IMR-90 (cell line): ENCODE results near the gene WDR27. TPM values are rescaled to one million over a fixed set of nuclear protein-coding genes. Genes with fewer than 3 reads are reported as not detected.
A peak's percentile ranks its signal among the peaks of the same experiment; 100 is the strongest.

ENCODE experiments used
- ATAC-seq: fragments of 200-7000 bp; cut with Tn5 transposase; 2 replicates; pipeline ENCODE4 v1.9.1; 2020; ENCODE audit warnings: low read depth, mild to moderate bottlenecking, moderate library complexity
- BruUV-seq: library from RNA; stranded (reverse); fragments of 400-500 nt; replicated peaks from 2 replicates; lab custom pipeline; 2021; lab: Mats Ljungman, UMichigan
- CTCF ChIA-PET: fragments of 300-600 bp; formaldehyde crosslinking; extraction: SDS; loops from one replicate; lab custom pipeline; 2021; ENCODE audit warnings: antibody characterized with exemption; lab: Yijun Ruan, JAX
- POLR2A ChIA-PET: fragments of 300-600 bp; sonication (Branson Sonifier 250); formaldehyde crosslinking; loops from one replicate; lab custom pipeline; 2022; ENCODE audit warnings: antibody characterized with exemption; ENCODE audit not compliant: unreplicated experiment; lab: Charles Lee
- DNase-seq: peaks from one replicate; pipeline ENCODE4 v3.0.0; 2013
- H2AFZ ChIP-seq: replicated peaks from 2 replicates; pipeline ENCODE3; 2013; ENCODE audit warnings: low read length, mild to moderate bottlenecking; ENCODE audit not compliant: poor library complexity
- H2AK5ac ChIP-seq: 2 replicates; pipeline ENCODE4 v1.6.1; 2013; ENCODE audit warnings: low read depth, low read length, inconsistent platforms
- H2AK9ac ChIP-seq: replicated peaks from 2 replicates; pipeline ENCODE3; 2013; ENCODE audit warnings: mild to moderate bottlenecking, low read depth, low read length, moderate library complexity; ENCODE audit not compliant: poor library complexity
- H2BK120ac ChIP-seq: 2 replicates; pipeline ENCODE4 v1.6.1; 2013; ENCODE audit warnings: low read depth, low read length, inconsistent platforms
- H2BK15ac ChIP-seq: 3 replicates; pipeline ENCODE4 v1.6.1; 2013; ENCODE audit warnings: low read depth, low read length, inconsistent platforms
- H2BK20ac ChIP-seq: 2 replicates; pipeline ENCODE4 v1.6.1; 2013; ENCODE audit warnings: low read depth, mild to moderate bottlenecking, inconsistent platforms, low read length, moderate library complexity
- H2BK5ac ChIP-seq: 2 replicates; pipeline ENCODE4 v1.6.1; 2013; ENCODE audit warnings: mild to moderate bottlenecking, low read depth, low read length, inconsistent platforms; ENCODE audit not compliant: poor library complexity, severe bottlenecking
- H3K14ac ChIP-seq: replicated peaks from 2 replicates; pipeline ENCODE4 v1.6.1; 2013; ENCODE audit warnings: low read depth, low read length, inconsistent platforms
- H3K18ac ChIP-seq: 2 replicates; pipeline ENCODE4 v1.6.1; 2013; ENCODE audit warnings: low read depth, low read length, control low read depth
- H3K23ac ChIP-seq: 2 replicates; pipeline ENCODE4 v1.6.1; 2013; ENCODE audit warnings: low read depth, low read length, inconsistent platforms
- H3K27ac ChIP-seq: 2 replicates; pipeline ENCODE4 v1.5.1; 2013; ENCODE audit warnings: mild to moderate bottlenecking, control low read depth, low read length; ENCODE audit not compliant: insufficient read depth
- H3K27me3 ChIP-seq: 2 replicates; pipeline ENCODE4 v1.6.1; 2013; ENCODE audit warnings: low read length; ENCODE audit not compliant: control insufficient read depth, insufficient read depth
- H3K36me3 ChIP-seq: 2 replicates; pipeline ENCODE4 v1.6.1; 2013; ENCODE audit warnings: low read length, mixed read lengths; ENCODE audit not compliant: control insufficient read depth, insufficient read depth
- H3K4ac ChIP-seq: 2 replicates; pipeline ENCODE4 v1.6.1; 2013; ENCODE audit warnings: low read depth, low read length, inconsistent platforms
- H3K4me1 ChIP-seq: 2 replicates; pipeline ENCODE4 v1.6.1; 2013; ENCODE audit warnings: low read length, mixed read lengths; ENCODE audit not compliant: control insufficient read depth, insufficient read depth
- H3K4me2 ChIP-seq: 2 replicates; pipeline ENCODE4 v1.6.1; 2013; ENCODE audit warnings: low read depth, mild to moderate bottlenecking, control low read depth, low read length, moderate library complexity
- H3K4me3 ChIP-seq: 2 replicates; pipeline ENCODE4 v1.5.1; 2013; ENCODE audit warnings: low read depth, mild to moderate bottlenecking, control low read depth, low read length, moderate library complexity; ENCODE audit not compliant: insufficient read depth
- H3K56ac ChIP-seq: 2 replicates; pipeline ENCODE4 v1.6.1; 2013; ENCODE audit warnings: low read length, inconsistent platforms; ENCODE audit not compliant: insufficient read depth; ENCODE audit errors: extremely low read depth
- H3K79me1 ChIP-seq, 2 experiments: 2 replicates each; pipeline ENCODE4 v1.6.1; 2013; ENCODE audit warnings: low read length in 2 of 2, inconsistent platforms in 1 of 2, low read depth in 1 of 2
- H3K9ac ChIP-seq: 2 replicates; pipeline ENCODE4 v1.6.1; 2013; ENCODE audit warnings: low read depth, low read length, control low read depth
- H3K9me1 ChIP-seq: 2 replicates; pipeline ENCODE4 v1.6.1; 2013; ENCODE audit warnings: low read length, inconsistent platforms; ENCODE audit not compliant: insufficient read depth
- H3K9me3 ChIP-seq: 2 replicates; pipeline ENCODE4 v1.6.1; 2013; ENCODE audit warnings: low read length; ENCODE audit not compliant: control insufficient read depth, insufficient read depth
- H4K20me1 ChIP-seq: 2 replicates; pipeline ENCODE4 v1.6.1; 2013; ENCODE audit warnings: low read length, inconsistent platforms; ENCODE audit not compliant: insufficient read depth
- H4K5ac ChIP-seq: 2 replicates; pipeline ENCODE4 v1.6.1; 2013; ENCODE audit warnings: mild to moderate bottlenecking, low read depth, low read length, control low read depth
- H4K8ac ChIP-seq, 2 experiments: 2 replicates each; pipeline ENCODE4 v1.6.1; 2013; ENCODE audit warnings: low read depth in 2 of 2, low read length in 2 of 2, control low read depth in 1 of 2, inconsistent platforms in 1 of 2
- H4K91ac ChIP-seq: 2 replicates; pipeline ENCODE4 v1.6.1; 2013; ENCODE audit warnings: low read depth, low read length, inconsistent platforms; ENCODE audit not compliant: insufficient read depth
- BHLHE40 ChIP-seq: fragments of 150-350 bp; IDR thresholded peaks from 2 replicates; pipeline ENCODE4 v1.6.1; 2016; ENCODE audit warnings: mild to moderate bottlenecking, low read depth, low read length
- ELK1 ChIP-seq: fragments of 150-350 bp; IDR thresholded peaks from 2 replicates; pipeline ENCODE4 v1.6.1; 2016; ENCODE audit warnings: low read depth, mild to moderate bottlenecking, low read length, moderate library complexity, borderline replicate concordance
- FOS ChIP-seq: fragments of 150-350 bp; IDR thresholded peaks from 2 replicates; pipeline ENCODE4 v1.6.1; 2016; ENCODE audit warnings: low read depth, low read length
- MAFK ChIP-seq: IDR thresholded peaks from 2 replicates; pipeline ENCODE4 v1.6.1; 2012; ENCODE audit warnings: low read depth, low read length, improper control_type of control experiment
- RFX5 ChIP-seq: IDR thresholded peaks from 2 replicates; pipeline ENCODE4 v1.8.0; 2012; ENCODE audit warnings: low read depth, mild to moderate bottlenecking, low read length, moderate library complexity
- USF2 ChIP-seq: fragments of 150-350 bp; IDR thresholded peaks from 2 replicates; pipeline ENCODE4 v1.6.1; 2017; ENCODE audit warnings: mild to moderate bottlenecking, antibody characterized with exemption, low read length, low read depth
- WGBS, 2 experiments: methylation state at CpG; one replicate each; pipeline versions ENCODE4 v1.1.5 to v1.1.7; 2013; ENCODE audit warnings: missing lambda C conversion rate in 2 of 2; ENCODE audit not compliant: insufficient read length in 1 of 2; ENCODE audit errors: extremely low coverage in 2 of 2; 5-methylcytosine and 5-hydroxymethylcytosine counted together
- dilution Hi-C: fragments of 300-500 bp; cut with HindIII; formaldehyde crosslinking; loops from one replicate; pipeline ENCODE4 v1.14.3; 2018; ENCODE audit warnings: low sequenced_read_pairs; ENCODE audit not compliant: unreplicated experiment
- in situ Hi-C: fragments of 300-500 bp; cut with MboI; formaldehyde crosslinking; loops from 3 replicates; pipeline ENCODE4 v1.14.3; 2019; ENCODE audit warnings: low sequenced_read_pairs, inconsistent platforms, mixed read lengths
- intact Hi-C: fragments of 100-400 bp; cut with micrococcal nuclease; formaldehyde crosslinking; loops from 2 replicates; pipeline ENCODE4 v1.10.0; 2022
- polyA plus RNA-seq, 3 experiments: library from polyadenylated mRNA; depleted of rRNA; stranded (reverse); fragments of >200 nt; gene quantifications; 2 replicates each; pipeline ENCODE4 v1.2.3, GENCODE V29; 2012; ENCODE audit warnings: low replicate concordance in 1 of 3
- total RNA-seq: library from RNA; depleted of rRNA; stranded (reverse); fragments of >200 nt; gene quantifications from 2 replicates; pipeline ENCODE4 v1.2.3, GENCODE V29; 2012

The WDR27 gene
- total and polyA plus RNA-seq, 2 of the 4 experiments (the other 2 are of a cell fraction), result 7.0 to 18.5 TPM

GRCh38 chr6:169571123-169571962 is 130.5 kb downstream of the WDR27 start:
- no peak overlapping the region for H2AFZ ChIP-seq
- TF ChIP-seq FOS (peak; percentile 75), BHLHE40 (no peak), RFX5 (no peak), MAFK (peak; percentile 52), ELK1 (no peak), USF2 (no peak)
- H3K9ac ChIP-seq, result no peak overlapping the region
- H3K27me3 ChIP-seq, result no peaks in the 10 kb centered on the region
- no peak overlapping the region for H4K5ac ChIP-seq
- H2AK9ac ChIP-seq, result no peak overlapping the region
- in situ Hi-C loops, result no loop called here
- BruUV-seq, result no TSS peak
- no peak overlapping the region for H3K56ac ChIP-seq
- dilution Hi-C loops, result no loop called here
- no peak overlapping the region for H3K14ac ChIP-seq
- DNase-seq (peak; percentile 74), ATAC-seq (peak; percentile 74)
- H3K9me1 ChIP-seq, result peaks cover 3% of the 10 kb centered on the region; the same call in 1 of the 2 replicates
- POLR2A ChIA-PET, result no interaction called here
- no peak overlapping the region for H4K91ac ChIP-seq
- no peak overlapping the region for H3K18ac ChIP-seq
- peak overlapping the region; percentile 33; the same call in 1 of the 2 replicates for H3K4me2 ChIP-seq
- 83% methylated on average over 4 of the region's 12 CpGs; no CpG with 5 or more reads in 1 of the 2 experiments for WGBS, 2 experiments
- no peaks in the 10 kb centered on the region for H3K79me1 ChIP-seq
- 0 out of 2 replicates have a peak overlapping the region, but pooled peaks have one; percentile 54 for H2BK20ac ChIP-seq
- no peaks in the 10 kb centered on the region; the same call in 1 of the 2 replicates for H4K20me1 ChIP-seq
- no peak overlapping the region; the same call in 1 of the 2 replicates for H3K4ac ChIP-seq
- H2BK5ac ChIP-seq, result no peak overlapping the region
- H3K9me3 ChIP-seq, result no peaks in the 10 kb centered on the region
- H3K27ac ChIP-seq, result peak overlapping the region; percentile 36; the same call in 1 of the 2 replicates
- H3K4me3 ChIP-seq, result no peak overlapping the region
- CTCF ChIA-PET, result no interaction called here
- intact Hi-C loops, result no loop called here
- no peak overlapping the region for H2BK15ac ChIP-seq
- H3K36me3 ChIP-seq, result no peaks in the 10 kb centered on the region
- peaks cover 5% of the 10 kb centered on the region for H3K4me1 ChIP-seq
- H2AK5ac ChIP-seq, result peak overlapping the region; percentile 35; the same call in 1 of the 2 replicates
- no peak overlapping the region for H3K23ac ChIP-seq
- H4K8ac ChIP-seq, result no peak overlapping the region
- peak overlapping the region; percentile 32; the same call in 1 of the 2 replicates for H2BK120ac ChIP-seq
